GM19463 (cell line): ENCODE data around the gene CHGA.

ENCODE experiments used
- ATAC-seq: cut with Tn5 transposase; IDR thresholded peaks from one replicate; pipeline ENCODE4 v1.9.1; 2021; ENCODE audit warnings: mild to moderate bottlenecking, moderate library complexity; ENCODE audit not compliant: unreplicated experiment

The CHGA gene, protein sequence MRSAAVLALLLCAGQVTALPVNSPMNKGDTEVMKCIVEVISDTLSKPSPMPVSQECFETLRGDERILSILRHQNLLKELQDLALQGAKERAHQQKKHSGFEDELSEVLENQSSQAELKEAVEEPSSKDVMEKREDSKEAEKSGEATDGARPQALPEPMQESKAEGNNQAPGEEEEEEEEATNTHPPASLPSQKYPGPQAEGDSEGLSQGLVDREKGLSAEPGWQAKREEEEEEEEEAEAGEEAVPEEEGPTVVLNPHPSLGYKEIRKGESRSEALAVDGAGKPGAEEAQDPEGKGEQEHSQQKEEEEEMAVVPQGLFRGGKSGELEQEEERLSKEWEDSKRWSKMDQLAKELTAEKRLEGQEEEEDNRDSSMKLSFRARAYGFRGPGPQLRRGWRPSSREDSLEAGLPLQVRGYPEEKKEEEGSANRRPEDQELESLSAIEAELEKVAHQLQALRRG

DNA sequence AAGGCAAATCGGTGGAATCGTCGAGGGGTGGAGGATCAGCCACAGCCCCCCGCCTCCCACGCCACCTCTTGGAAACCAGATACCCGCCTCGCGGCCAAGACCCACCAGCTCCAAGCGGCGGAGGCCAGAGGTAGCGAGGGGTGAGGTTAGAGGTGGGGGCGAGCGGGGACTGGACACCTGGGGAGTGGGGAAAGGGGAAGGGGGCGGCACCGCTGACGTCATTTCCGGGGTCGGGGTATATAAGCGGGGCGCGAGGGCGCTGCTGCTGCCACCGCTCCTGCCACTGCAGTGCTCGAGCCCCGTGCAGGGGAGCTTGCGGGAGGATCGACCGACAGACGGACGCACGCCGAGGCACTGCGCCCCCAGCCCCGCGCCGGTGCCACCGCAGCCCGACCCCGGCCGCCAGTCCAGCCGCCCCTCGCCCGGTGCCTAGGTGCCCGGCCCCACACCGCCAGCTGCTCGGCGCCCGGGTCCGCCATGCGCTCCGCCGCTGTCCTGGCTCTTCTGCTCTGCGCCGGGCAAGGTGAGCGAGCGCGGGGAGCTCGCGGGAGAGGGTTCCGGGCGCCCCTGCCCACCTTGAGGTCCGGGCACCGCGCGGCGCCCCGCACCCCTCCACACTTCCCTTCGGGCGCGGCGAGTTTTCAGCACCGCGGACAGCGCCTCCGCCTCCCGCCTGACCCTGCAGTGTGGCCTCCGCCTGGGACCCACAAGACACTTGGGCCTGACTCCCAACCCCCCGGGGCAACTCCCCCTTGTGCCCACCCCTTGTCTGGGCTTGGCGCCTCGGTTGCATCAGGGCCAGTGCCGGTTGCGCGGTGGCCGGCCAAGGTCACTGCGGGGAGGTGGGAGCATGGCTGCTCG, at the start of gene CHGA:
Gene CHGA (plus strand): TSS at position 268 of the 861 bp plus-strand sequence. CDS start 210 bp downstream, at position 478.
- ATAC-seq: no peak

GRCh38 chr14:92874962-92875661, 47.8 kb upstream of the CHGA start:
- no peak for ATAC-seq

GRCh38 chr14:92877757-92878431, 45.1 kb upstream of the CHGA start:
- no peak for ATAC-seq

DNA sequence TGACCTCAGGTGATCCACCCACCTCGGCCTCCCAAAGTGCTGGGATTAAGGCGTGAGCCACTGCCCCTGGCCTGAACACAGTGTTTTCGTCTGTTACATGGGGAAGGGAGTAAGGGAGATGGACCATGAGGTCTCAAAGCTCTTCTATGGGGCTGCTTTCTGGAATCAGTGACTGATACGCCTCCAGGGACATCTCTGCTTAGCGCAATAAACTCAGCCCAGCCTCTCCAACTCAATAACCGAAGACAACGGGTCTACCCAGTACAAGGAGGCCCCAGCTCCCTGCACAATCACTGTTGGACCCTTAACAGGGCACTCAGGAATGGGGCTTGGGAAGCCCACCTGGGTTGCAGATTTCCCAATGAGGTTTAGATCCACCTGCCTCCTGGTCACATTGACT, 42.6 kb upstream of the CHGA start:
- ATAC-seq: no peak

DNA sequence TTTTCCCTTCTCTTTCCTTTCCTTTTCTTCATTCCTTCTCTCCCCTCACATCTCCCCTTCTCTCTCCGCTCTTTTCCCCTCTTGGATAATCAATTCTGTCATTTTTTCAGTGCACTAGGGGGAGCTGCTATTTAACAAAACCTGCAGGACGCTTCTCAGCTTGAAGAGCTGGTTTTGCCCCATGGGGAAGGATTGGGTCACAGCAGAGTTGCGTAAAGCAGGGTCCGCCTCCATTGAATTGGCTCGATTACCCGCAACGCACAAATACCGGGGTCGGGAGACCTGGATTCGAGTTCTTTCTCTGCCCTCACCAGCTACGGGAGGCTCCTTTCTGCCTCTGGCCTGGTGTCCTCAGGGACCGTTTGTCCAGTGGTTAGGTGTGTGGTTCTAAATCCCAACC, 42.1 kb upstream of the CHGA start:
- ATAC-seq: no peak

GRCh38 chr14:92883066-92883465, 39.9 kb upstream of the CHGA start:
- ATAC-seq: no peak

DNA sequence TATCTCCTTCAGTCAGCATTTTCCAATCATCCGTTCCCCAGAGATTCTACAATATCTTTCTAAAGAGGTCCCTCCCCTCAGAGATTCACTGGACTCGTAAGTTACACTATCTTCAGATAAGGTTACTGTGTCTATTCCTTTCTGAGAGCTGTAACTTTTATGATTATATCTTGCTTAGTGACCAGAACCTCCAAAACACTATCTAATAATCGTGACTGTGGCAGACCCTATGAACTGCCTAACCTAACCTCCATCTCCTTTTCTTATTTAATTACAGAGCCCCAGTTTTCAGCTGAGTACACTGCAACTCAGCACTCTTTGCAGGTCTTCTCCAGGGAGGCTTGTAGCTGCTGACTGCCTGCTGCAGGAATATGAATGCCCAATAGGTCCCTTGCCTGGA, 38.5 kb upstream of the CHGA start:
- ATAC-seq: no peak

- ATAC-seq: no peak
Observed at GRCh38 chr14:92885279-92886061, 37.5 kb upstream of the CHGA start.

DNA sequence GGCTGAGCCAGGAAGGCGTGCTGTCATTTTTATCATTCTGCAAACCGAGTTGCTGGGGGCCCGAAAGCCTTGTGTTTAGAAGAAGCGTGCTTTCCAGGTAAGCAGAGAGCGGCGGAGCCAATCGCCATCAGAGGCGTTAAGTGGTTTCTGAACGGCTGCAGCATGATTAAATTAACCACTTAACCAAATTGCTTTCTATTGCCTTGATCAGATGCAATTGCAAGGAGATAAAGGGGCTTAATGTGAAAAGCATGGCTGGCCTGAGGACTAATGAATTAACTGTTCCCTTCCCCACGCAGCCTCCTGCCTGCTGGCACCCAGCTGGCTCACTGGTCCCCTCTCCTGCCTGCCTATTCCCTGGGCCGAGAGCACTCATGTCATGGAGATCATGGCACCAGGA, 36.6 kb upstream of the CHGA start:
- no peak for ATAC-seq

DNA sequence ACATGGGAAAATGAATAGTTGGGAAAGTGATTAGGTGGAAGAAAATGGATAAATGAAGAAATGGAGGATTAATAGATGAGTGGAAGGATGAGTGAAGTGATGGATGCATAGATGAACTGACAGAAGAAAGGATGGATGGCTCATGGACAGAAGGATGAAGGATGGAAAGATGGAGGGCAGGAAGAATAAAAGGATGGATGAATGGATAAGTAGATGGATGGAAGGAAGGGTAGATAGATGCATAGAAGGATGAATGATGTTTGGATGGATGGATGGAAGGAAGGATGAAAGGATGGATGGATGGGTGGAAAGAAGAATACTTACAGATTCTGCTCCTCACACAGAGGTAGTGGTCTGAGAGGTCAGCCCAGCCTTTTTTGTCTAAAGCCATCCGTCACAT, 35.8 kb upstream of the CHGA start:
- ATAC-seq: no peak

DNA sequence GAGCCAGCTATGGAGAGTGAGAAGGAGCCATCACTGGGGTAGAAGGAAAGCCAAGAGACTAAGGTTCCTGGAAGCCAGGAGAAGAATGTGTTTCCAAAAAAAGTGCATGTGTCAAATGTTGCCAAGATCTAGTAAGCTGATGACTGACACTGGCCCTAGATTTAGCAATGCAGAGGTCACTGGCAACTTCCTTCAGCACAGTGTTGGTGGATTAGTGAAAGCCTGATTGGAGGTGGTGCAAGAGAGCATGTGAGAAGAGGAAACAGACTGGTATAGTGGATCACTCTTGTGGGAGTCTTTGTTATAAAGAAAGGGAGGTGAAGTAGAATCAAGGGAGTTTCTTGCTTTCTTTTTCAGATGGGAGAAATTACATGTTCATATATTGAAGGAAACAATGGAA, 34.1 kb upstream of the CHGA start:
- ATAC-seq: no peak

DNA sequence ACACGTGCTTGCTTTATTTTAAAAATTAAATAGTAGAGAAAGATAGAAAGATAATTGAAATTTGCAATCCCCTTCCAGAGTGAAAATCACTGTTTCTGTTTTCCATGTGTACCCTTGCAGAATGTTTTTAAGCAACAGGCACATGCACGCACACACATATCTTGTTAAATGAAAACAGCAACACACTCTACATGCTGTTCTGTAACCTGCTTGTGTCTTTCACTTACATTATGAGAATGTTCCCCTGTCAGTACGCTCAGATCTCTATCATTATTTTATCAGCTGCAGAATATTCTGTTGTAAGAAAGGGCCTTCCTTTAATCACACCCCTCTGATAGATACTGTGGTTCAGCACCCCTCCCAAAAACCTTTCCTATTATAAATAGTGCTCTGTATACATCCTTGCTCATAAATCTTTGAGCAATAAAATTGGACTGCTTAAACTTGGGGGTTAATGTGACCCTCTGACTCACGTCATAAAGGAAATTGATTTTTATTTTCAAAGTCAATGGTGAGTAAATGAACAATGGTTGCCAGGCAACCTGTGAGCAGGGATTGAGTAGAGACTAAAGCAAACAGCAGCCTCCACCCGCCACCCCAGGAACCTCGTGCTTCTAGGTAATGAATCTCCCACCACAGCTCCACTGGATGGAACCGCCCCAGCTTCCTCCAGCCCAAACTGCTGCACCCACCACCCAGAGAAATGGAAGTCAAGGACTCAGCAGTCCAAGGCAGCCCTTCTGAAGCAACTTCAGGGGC, 31.9 kb upstream of the CHGA start:
- no peak for ATAC-seq

DNA sequence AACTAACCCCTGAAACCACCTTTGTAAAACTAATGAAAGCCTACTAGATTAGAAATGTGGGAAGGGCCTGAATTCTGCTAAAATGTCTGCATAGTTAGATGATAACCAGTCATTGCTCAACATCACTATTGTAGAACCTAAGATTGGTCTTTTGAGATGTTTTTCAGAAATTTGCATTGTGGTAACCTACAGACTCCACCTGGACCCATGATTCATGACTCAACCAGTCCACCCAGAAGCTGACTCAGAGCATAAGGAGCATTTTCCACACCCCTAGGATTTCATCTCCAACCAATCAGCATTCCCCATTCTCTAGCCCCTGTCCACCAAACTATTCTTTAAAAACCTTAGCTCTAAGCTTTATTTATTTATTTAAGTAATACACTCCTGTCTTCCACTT, 30.4 kb upstream of the CHGA start:
- no peak for ATAC-seq

DNA sequence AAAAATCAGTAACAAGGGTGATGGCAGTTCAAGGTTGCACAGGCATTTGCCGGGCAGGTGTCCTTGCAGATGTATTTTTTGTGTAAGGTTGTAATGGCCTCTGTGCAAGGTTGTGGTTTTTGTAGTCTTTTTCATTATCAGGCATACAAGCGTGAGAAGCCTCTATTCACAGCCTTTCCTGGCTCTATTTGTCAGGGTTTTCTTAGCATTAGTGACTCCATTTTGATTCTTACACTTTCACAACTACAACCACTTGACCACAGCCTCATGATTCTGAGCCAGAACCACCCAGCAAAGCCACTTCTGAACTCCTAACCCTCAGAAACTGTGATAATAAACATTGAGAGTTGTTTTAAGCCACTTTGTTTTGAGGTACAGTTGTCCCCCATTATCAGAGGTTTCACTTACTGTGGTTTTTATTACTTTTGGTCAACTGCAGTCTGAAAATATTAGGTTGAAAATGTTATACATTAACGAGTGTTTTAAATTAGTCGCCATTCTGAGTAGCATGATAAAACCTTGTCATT, 27.5 kb upstream of the CHGA start:
- ATAC-seq: no peak

DNA sequence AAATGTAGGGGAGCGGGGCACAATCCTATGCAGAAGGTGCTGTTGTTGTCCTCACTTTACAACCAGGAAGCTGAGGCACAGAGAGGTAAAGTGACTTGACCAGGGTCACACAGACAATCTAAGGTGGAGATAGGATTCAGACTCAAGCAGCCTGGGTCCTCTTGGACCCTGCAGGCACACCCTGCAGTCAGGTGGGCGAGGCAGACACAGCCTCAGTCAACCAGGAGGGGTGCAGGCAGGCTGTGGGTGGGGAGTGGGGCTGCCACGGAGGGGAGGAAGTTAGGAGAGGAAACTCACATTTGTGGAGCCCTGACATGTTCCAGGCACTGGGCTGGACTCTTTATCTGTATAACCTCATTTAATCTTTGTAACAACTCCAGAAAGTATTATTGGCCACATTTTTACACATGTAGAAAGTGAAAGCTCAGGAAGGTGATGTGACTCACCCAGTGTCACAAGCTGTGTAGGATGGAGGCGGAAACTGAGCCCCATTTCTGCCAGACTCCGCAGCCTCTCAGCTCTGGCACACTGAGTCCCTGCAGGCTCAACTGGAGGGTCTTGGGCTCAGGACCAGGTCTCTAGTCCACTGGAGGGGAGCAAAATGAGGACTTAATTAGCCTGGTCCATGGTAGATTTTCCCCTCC, 24.9 kb upstream of the CHGA start:
- no peak for ATAC-seq

GRCh38 chr14:92898566-92899131, 24.3 kb upstream of the CHGA start:
- no peak for ATAC-seq

DNA sequence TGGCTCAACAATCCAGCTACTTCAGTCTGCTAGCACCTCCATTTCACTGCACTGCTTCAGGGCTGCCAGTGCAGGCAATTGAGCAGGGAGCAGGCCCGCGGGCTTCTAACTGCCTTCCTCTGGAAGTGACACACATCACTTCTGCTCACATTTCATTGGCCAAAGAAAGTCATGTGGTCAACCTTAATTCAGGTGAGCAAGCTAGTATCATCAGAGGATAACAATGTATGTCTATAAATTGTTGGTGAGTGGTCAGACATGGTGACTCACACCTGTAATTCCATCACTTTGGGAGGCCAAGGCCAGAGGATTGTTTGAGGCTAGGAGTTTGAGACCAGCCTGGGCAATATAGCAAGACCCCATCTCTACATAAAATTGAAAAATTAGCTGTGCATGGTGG, 22.3 kb upstream of the CHGA start:
- no peak for ATAC-seq

- ATAC-seq: no peak
Observed at GRCh38 chr14:92902191-92902590, 20.8 kb upstream of the CHGA start.
